Breast epithelium (tissue), 4 donors: Measurements from ENCODE around the gene IRF2BPL. TPM values are rescaled to one million over a fixed set of nuclear protein-coding genes. Genes with fewer than 3 reads are reported as not detected.
A peak's percentile ranks its signal among the peaks of the same experiment; 100 is the strongest.
"Not testable (repeated sequence)": the region's sequence is repeated elsewhere in the genome, so short reads cannot be mapped to it uniquely, and the experiment has no call there.

ENCODE experiments used
- DNase-seq, 2 donors: peaks; one replicate each; pipeline ENCODE4 v3.0.0-alpha.2; 2019; ENCODE audit warnings: low spot score in 2 of 2
- H3K27ac ChIP-seq, 2 donors: fragments of 200-600 bp; sonication (generic) in 1 of 2; one replicate each; pipeline ENCODE4 v1.5.1; 2016 to 2019; ENCODE audit warnings: mild to moderate bottlenecking in 1 of 2
- H3K27me3 ChIP-seq, 2 donors: fragments of 200-600 bp; sonication (generic) in 1 of 2; one replicate each; pipeline versions ENCODE4 v1.5.1 to v1.6.0; 2017 to 2019; ENCODE audit warnings: control low read depth in 1 of 2, mild to moderate bottlenecking in 1 of 2
- H3K36me3 ChIP-seq: fragments of 200-600 bp; one replicate; pipeline ENCODE4 v1.5.1; 2019
- H3K4me1 ChIP-seq, 2 donors: fragments of 200-600 bp; sonication (generic); one replicate each; pipeline ENCODE4 v1.5.1; 2016 to 2019; ENCODE audit warnings: control low read depth in 1 of 2
- H3K4me3 ChIP-seq, 3 donors: fragments of 200-600 bp; sonication (generic); 1 replicate in 2 of 3; 2 replicates in 1 of 3; pipeline ENCODE4 v1.5.1; 2016 to 2019; ENCODE audit warnings: mild to moderate bottlenecking in 3 of 3, moderate library complexity in 2 of 3
- H3K9me3 ChIP-seq, 2 donors: fragments of 200-600 bp; sonication (generic) in 1 of 2; one replicate each; pipeline ENCODE4 v1.5.1; 2016 to 2019; ENCODE audit warnings: control low read depth in 1 of 2
- CTCF ChIP-seq, 3 donors: fragments of 450-650 bp; IDR thresholded peaks; one replicate each; pipeline ENCODE4 v1.5.1; 2016 to 2017; ENCODE audit warnings: antibody characterized with exemption in 3 of 3, mild to moderate bottlenecking in 3 of 3, moderate library complexity in 3 of 3
- POLR2A ChIP-seq: fragments of 450-650 bp; IDR thresholded peaks from one replicate; pipeline ENCODE4 v1.6.1; 2016; ENCODE audit warnings: antibody characterized with exemption, mild to moderate bottlenecking, moderate library complexity
- POLR2AphosphoS5 ChIP-seq, 3 donors: sonication (generic); formaldehyde crosslinking; IDR thresholded peaks; one replicate each; pipeline ENCODE4 v1.6.1; 2017; ENCODE audit warnings: antibody characterized with exemption in 3 of 3
- intact Hi-C: fragments of 100-400 bp; cut with DNase I; formaldehyde crosslinking; loops from one replicate; pipeline ENCODE4 v1.15.1; 2023; ENCODE audit warnings: low total_unique reads
- total RNA-seq, 3 donors: library from RNA; depleted of rRNA; stranded (reverse); fragments of >200 nt; gene quantifications; one replicate each; pipeline ENCODE4 v1.1.0, GENCODE V29; 2016

IRF2BPL gene
- total RNA-seq, 3 donors from 2014 or later = 39.5 to 76.5 (median 47.2) TPM

- intact Hi-C loops = no loop called here
- Histone ChIP-seq H3K27me3 (no peaks in the 10 kb centered on the region), H3K4me3 (peak overlapping the region; percentile 91 to 95 (median 94)), H3K27ac (peak overlapping the region; percentile 84 to 90), H3K9me3 (no peaks in the 10 kb centered on the region), H3K4me1 (peaks cover 5 to 6% of the 10 kb centered on the region in 2 donors), H3K36me3 (no peaks in the 10 kb centered on the region)
- TF ChIP-seq CTCF (IDR thresholded peaks at IDR 0.05) (peak in 1 of 3 donors; percentile 59), POLR2AphosphoS5 (IDR thresholded peaks at IDR 0.05) (peak in 2 of 3 donors; percentile 49 to 68), POLR2A (no peak)
- no peak for DNase-seq
Measured at GRCh38 chr14:77023001-77023996, 5.2 kb downstream of the IRF2BPL start.

DNA sequence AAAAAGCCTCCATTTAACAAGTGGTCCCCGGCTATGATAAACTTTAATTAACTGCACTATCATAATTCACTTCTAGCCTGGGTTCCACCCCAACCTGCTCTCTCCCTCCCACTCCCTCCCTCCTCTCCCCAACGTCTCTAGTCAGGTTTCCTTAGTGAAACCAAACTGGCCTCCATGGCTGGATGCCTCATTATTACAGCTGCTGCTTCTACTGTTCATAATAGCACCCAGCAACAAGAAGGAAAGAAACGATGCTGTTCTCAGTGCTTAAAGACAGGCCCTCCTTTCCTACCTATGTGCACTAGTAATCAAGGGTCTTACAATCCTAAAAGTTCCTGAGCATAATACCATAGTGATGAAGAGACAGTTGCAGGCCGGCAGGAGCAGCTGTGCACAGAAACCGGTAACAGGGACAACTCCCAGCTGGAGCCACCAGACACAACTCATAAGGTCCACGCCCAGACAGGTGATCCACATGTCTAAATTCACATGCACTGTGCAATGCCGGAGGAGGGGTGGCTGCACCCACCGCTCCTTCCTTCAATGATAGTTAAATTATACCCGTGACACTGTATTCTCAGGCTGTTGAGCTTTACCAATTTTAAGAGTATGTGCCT, 6.2 kb downstream of the IRF2BPL start:
- Histone ChIP-seq H3K9me3 (no peaks in the 10 kb centered on the region), H3K36me3 (no peaks in the 10 kb centered on the region), H3K27me3 (no peaks in the 10 kb centered on the region), H3K27ac (peak overlapping the region; percentile 84 to 90), H3K4me1 (peaks cover 5 to 6% of the 10 kb centered on the region in 2 donors), H3K4me3 (peak overlapping the region in 1 of 3 donors; percentile 94)
- TF ChIP-seq CTCF (IDR thresholded peaks at IDR 0.05) = no peak
- no peak for TF ChIP-seq POLR2AphosphoS5 (IDR thresholded peaks at IDR 0.05)
- no peak for TF ChIP-seq POLR2A
- DNase-seq = no peak
- intact Hi-C loops = no loop called here

GRCh38 chr14:77021424-77021823, 7.1 kb downstream of the IRF2BPL start:
- H3K4me1 ChIP-seq, H3K9me3 ChIP-seq, H3K4me3 ChIP-seq, H3K36me3 ChIP-seq, H3K27ac ChIP-seq, intact Hi-C loops, DNase-seq, H3K27me3 ChIP-seq: not testable (repeated sequence)

- Histone ChIP-seq H3K27ac (no peak overlapping the region), H3K9me3 (no peaks in the 10 kb centered on the region), H3K4me1 (peaks cover 5 to 8% of the 10 kb centered on the region in 2 donors), H3K36me3 (no peaks in the 10 kb centered on the region), H3K4me3 (no peak overlapping the region), H3K27me3 (no peaks in the 10 kb centered on the region)
- DNase-seq = no peak
- intact Hi-C loops = no loop called here
- TF ChIP-seq POLR2AphosphoS5 (IDR thresholded peaks at IDR 0.05) (no peak), POLR2A (no peak), CTCF (IDR thresholded peaks at IDR 0.05) (no peak)
Measured at GRCh38 chr14:77018785-77019184, 9.7 kb downstream of the IRF2BPL start.

GRCh38 chr14:77017666-77018065, 10.8 kb downstream of the IRF2BPL start:
- Histone ChIP-seq H3K27me3 (no peaks in the 10 kb centered on the region), H3K27ac (no peak overlapping the region), H3K4me3 (no peak overlapping the region), H3K36me3 (no peaks in the 10 kb centered on the region), H3K9me3 (no peaks in the 10 kb centered on the region), H3K4me1 (peaks cover 5 to 9% of the 10 kb centered on the region in 2 donors)
- no peak for DNase-seq
- intact Hi-C loops = no loop called here
- TF ChIP-seq CTCF (IDR thresholded peaks at IDR 0.05) (no peak), POLR2A (no peak), POLR2AphosphoS5 (IDR thresholded peaks at IDR 0.05) (no peak)
